ENCODE results near the gene CRP.
"Not testable (repeated sequence)": the region's sequence is repeated elsewhere in the genome, so short reads cannot be mapped to it uniquely, and the experiment has no call there.

The CRP gene

DNA sequence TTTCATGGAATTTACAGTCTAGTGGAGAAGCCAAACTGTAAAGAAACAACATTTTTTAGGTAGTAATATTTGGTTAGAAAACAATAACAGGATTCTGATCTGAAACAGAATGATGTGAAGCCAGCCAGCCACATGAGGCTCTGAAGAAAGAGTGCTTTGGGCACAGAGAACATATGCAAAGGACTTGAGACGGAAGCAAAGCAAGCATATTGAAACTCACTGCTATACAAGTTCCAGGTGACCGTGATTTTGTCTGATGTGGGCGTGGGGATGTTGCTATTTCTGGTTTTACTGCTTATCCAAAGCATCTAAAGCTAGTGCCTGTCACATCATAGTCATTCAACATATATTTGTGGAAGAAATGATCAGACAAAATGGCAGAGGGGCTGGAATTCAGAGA, 14.7 kb downstream of the CRP start:
- DNase-seq (ENCODE audit: low spot score) = no peak

DNA sequence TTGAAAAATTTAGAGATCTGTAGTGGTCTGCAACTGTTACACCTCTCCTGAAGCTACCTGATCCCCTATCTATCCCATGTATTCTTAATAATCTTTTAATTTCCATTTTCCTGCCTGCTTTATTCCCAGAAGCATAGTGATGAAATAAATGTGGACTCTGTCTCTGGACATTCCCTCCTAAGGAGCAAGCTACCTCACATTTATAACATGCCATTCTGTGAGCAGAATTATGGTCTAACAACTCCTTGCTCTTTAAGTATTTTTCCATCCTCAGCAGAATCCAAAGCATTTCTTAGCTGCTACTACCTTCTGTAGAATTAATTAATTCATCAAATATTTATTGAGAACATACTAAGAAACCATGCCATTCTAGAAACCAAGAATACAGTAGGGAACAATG, 15.1 kb downstream of the CRP start:
- no peak for DNase-seq (ENCODE audit: low spot score)

DNA sequence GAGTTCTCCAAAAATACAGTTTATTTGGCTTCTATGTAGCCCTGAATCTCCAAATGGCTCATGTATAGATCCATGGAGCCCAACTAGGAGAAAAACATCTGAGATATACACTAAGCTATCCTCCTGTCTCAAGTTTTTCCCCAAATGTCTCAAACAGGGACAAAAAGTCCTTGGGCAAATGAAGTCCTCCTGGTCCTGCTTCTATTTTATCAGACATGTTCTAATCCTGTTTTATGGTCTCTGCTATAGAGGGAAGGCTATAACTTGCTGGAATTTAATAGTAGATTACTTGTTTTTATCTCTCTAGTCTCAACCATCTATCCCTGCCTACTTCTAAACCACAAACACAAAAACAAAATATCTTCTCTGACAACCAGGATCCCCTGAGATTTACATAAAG, 26.9 kb downstream of the CRP start:
- DNase-seq (ENCODE audit: low spot score) = no peak

DNA sequence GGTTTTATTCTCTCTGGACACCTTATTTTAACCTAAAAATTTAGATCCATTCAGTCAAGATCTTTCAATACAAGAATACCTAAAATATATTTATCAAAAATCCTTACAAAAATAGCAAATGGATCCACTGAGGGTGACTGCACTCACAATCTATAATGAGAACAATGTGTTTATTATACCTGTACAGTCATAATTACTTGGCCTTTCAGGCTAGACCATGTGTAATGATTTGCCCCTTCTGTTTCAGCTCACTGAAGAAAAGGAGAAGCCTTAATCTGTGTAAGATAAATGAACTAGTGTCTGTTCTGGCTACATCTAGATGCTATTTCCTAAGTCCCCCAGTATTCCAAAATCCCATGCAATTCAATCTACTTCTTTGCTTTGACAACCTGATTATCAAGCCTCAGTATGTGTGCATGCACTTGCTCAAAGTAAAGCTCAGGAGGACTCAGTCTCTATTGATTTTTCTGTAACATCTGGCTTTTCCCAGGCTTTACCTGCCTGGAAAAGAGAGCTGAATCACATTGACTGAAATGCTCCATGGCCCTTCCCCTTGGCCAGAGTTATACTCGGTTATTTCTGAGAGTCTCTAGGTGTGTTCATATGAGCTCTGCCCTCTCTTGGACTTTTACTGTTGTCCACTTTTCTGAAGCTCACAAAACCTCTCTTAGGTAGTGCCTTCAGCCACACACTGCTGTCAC, 27.6 kb downstream of the CRP start:
- no peak for DNase-seq (ENCODE audit: low spot score)

DNA sequence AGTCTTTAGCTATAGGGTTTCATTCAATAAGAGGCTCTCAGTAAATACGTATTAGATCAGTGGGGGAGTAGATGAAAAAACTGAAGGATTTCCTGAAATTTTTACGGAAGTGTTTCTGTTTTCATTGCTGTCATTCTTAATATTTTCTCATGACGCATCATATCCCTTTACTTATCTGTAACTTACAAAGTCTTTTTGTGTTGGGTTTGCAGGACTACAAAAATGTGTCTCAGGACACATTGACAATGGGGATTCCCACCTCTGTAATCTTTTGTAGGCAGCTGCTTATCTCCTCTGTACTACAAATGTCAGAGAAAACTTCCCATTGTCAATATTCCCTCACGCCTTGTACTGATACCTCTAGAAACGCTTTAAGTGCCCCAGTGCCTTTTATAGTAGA, 35.5 kb downstream of the CRP start:
- DNase-seq (ENCODE audit: low spot score) = no peak

DNA sequence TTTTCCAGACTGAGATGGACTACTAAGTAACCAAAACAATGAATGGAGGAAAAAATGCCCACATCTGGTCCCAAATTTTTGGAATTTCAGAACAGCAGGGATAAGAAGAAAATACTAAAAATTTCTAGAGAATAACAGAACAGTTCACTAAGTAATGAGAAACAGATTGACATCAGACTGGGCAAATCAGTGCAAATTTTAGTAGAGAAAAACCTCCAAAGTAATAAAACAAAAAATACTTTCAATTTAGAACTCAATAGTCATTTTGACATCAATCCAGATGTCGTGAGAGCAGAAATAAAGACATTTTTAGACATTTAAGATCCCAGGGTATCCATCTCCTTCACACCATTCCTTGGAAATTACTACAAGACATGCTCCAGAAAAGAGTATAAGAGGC, 39.3 kb downstream of the CRP start:
- DNase-seq (ENCODE audit: low spot score) = peak; percentile 20

DNA sequence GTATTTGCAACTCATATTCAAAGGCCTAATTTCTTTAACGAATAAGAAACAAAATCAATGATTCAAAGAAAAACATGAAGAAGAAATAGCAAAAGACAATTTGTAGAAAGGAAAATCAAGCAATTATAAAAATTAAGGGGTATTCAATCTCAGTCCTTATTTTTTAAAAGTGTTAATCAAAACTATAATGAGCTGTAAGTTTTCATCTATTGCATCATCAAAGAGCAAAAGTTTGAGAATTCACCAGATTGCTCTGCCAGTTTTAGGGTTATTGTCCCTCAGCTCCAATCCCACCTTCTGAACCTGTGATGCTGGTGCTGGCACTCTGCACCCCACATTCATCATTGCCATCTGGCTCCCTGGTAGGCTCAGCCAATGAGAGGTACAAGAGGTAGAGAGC, 42.0 kb downstream of the CRP start:
- DNase-seq (ENCODE audit: low spot score) = not testable (repeated sequence)

DNA sequence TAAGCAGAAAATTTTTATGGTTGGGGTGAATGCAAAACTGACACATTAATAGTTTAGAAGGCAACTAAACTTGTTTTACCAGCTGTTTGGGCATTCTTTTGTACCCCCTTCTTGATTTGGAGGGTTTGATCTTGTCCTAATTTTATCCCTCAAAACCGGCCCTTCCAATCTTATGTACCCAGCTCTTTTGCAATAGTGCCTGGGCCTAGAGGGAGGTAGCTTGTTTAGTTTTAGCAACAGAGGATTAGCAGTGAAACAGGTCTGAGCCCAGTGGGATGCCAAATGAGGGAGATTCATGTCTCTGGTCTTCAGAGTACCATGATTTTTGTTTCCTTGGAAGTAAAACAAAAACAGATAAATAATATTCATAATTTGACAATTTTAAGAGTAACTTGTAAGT, 45.1 kb downstream of the CRP start:
- no peak for DNase-seq (ENCODE audit: low spot score)

DNA sequence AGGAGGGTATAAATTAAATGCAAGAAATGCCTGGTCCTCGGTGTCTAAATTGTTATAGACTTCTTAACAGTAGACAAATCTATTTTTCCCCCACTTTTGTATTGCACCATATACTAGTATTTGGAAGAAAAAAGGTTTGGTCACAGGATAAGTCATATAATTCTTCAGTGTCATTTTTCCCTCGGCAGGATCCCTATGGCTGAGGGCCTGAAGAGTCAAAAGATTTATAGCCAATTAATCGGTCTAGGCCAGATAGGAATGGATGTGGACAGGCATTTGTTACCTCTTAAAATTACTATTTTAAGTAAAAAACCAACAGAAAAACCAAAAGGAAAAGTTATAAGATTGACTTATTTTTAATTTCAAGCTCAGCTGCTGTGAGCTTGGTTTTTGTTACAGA, 45.6 kb downstream of the CRP start:
- no peak for DNase-seq (ENCODE audit: low spot score)

DNA sequence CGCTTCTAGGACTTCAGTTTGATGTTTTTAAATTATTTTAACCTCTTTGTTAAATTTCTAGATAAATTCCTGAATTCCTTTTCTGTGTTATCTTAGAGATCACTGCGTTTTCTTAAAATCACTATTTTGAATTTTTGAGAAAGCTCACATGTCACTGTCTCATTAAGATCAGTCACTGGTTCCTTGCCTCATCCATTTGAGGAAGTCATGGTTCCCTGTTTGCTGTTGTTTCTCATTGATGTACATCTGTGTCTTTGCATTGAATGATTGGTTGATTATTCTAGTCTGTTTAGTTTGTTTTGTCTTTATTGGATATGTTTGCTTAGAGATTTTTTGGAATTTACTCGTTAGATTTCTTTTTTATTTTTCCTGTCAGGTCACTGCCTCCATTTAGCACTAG, 50.1 kb downstream of the CRP start:
- no peak for DNase-seq (ENCODE audit: low spot score)

DNA sequence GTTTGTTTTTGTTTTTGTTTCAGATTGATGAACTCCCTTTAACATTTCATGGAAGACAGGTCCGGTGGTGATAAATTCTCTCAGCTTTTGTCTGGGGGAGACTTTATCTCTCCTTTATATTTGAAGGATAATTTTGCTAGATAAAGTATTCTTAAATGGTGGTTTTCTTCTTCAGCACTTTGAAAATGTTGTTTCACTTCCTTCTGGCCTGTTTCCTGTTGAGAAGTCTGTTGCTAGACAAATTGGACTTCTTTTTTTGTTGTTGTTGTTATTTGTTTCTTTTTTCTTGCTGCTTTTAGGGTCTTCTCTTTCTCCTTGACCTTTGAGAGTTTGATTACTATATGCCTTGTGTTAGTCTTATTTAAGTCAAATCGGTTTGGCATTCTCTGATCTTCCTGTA, 50.8 kb downstream of the CRP start:
- DNase-seq (ENCODE audit: low spot score) = no peak
